Keratinocyte (primary cell): ENCODE measurements around the gene SH3BP5. TPM values are rescaled to one million over a fixed set of nuclear protein-coding genes. Genes with fewer than 3 reads are reported as not detected.

Experiments used
- DNase-seq: peaks from one replicate; pipeline ENCODE4 v3.0.0-alpha.2; 2011; ENCODE audit warnings: low read depth, missing footprints, low spot score
- FAIRE-seq: peaks from 2 replicates; lab custom pipeline; 2011; peaks lifted over from hg19 to GRCh38; lab: Jason Lieb, UNC
- H2AFZ ChIP-seq: 2 replicates; pipeline ENCODE4 v1.6.0; 2012; ENCODE audit warnings: low read length, control low read depth, inconsistent platforms; ENCODE audit not compliant: control insufficient read depth
- H3K27ac ChIP-seq: 2 replicates; pipeline ENCODE4 v1.5.1; 2011; ENCODE audit warnings: low read length; ENCODE audit not compliant: control insufficient read depth, insufficient read depth
- H3K27me3 ChIP-seq: 3 replicates; pipeline ENCODE4 v1.6.0; 2011; ENCODE audit warnings: low read length; ENCODE audit not compliant: control insufficient read depth, insufficient read depth; ENCODE audit errors: extremely low read depth
- H3K36me3 ChIP-seq, 2 experiments: 2 replicates in 1 of 2; 3 replicates in 1 of 2; pipeline ENCODE4 v1.5.1; 2011; ENCODE audit warnings: low read length in 2 of 2, mild to moderate bottlenecking in 1 of 2; ENCODE audit not compliant: control insufficient read depth in 2 of 2, insufficient read depth in 2 of 2; ENCODE audit errors: extremely low read depth in 1 of 2
- H3K4me1 ChIP-seq: 3 replicates; pipeline ENCODE4 v1.5.1; 2011; ENCODE audit warnings: low read length; ENCODE audit not compliant: control insufficient read depth, insufficient read depth; ENCODE audit errors: extremely low read depth
- H3K4me2 ChIP-seq: 3 replicates; pipeline ENCODE4 v1.6.0; 2011; ENCODE audit warnings: low read depth, low read length; ENCODE audit not compliant: control insufficient read depth, insufficient read depth; ENCODE audit errors: extremely low read depth
- H3K4me3 ChIP-seq, 3 experiments: fragments of 200-600 bp in 1 of 3; sonication (generic) in 1 of 3; 2 replicates in 2 of 3; 3 replicates in 1 of 3; pipeline ENCODE4 v1.5.1; 2011 to 2016; ENCODE audit warnings: low read length in 3 of 3, mild to moderate bottlenecking in 3 of 3, control low read depth in 2 of 3, inconsistent platforms in 1 of 3, low read depth in 1 of 3, mixed read lengths in 1 of 3, mixed run types in 1 of 3, moderate library complexity in 1 of 3; ENCODE audit not compliant: control insufficient read depth in 2 of 3, insufficient read depth in 2 of 3; ENCODE audit errors: extremely low read depth in 1 of 3
- H3K79me2 ChIP-seq: 2 replicates; pipeline ENCODE4 v1.6.0; 2012; ENCODE audit warnings: low read length; ENCODE audit not compliant: control insufficient read depth, insufficient read depth
- H3K9ac ChIP-seq: 3 replicates; pipeline ENCODE4 v1.6.0; 2011; ENCODE audit warnings: low read length; ENCODE audit not compliant: control insufficient read depth, insufficient read depth; ENCODE audit errors: extremely low read depth
- H3K9me1 ChIP-seq: 3 replicates; pipeline ENCODE4 v1.6.0; 2011; ENCODE audit warnings: low read length; ENCODE audit not compliant: control insufficient read depth, insufficient read depth; ENCODE audit errors: extremely low read depth
- H3K9me3 ChIP-seq: 2 replicates; pipeline ENCODE4 v1.5.1; 2012; ENCODE audit warnings: low read depth, low read length; ENCODE audit not compliant: control insufficient read depth
- H4K20me1 ChIP-seq: 3 replicates; pipeline ENCODE4 v1.6.0; 2011; ENCODE audit warnings: low read length; ENCODE audit not compliant: control insufficient read depth, insufficient read depth; ENCODE audit errors: extremely low read depth
- EZH2 ChIP-seq: IDR thresholded peaks from one replicate; pipeline ENCODE4 v1.6.1; 2012; ENCODE audit warnings: inconsistent platforms, mild to moderate bottlenecking, low read length, moderate library complexity
- dilution Hi-C: fragments of 300-500 bp; cut with MboI; formaldehyde crosslinking; loops from one replicate; pipeline ENCODE4 v1.7.0; 2020; ENCODE audit warnings: low sequenced_read_pairs; ENCODE audit not compliant: extremely low pct_ligation_motif_present
- polyA plus RNA-seq, 5 experiments: library from polyadenylated mRNA; depleted of rRNA in 3 of 5; stranded (reverse) in 3 of 5; stranded (forward) in 1 of 5; unstranded in 1 of 5; fragments of >200 nt; gene quantifications; 1 replicate in 1 of 5; 2 replicates in 3 of 5; 3 replicates in 1 of 5; pipeline versions ENCODE4 v1.2.1 to v1.2.3, GENCODE V29; 2011 to 2012; ENCODE audit warnings: missing spikeins in 2 of 5, low read depth in 1 of 5, low replicate concordance in 1 of 5
- TF ChIP-seq, protein P1 (sequence below), 3 experiments: IDR thresholded peaks in 1 of 3; conservative IDR thresholded peaks in 1 of 3; optimal IDR thresholded peaks in 1 of 3; 2 replicates in 2 of 3; 3 replicates in 1 of 3; pipeline versions ENCODE3 to v1.5.1; 2011; ENCODE audit warnings: low read length in 3 of 3, mild to moderate bottlenecking in 3 of 3, moderate library complexity in 2 of 3, control low read depth in 1 of 3, inconsistent platforms in 1 of 3; ENCODE audit not compliant: insufficient read depth in 2 of 3; ENCODE audit errors: extremely low read depth in 1 of 3

SH3BP5 gene
- polyA plus RNA-seq, 1 donor (not counting 4 experiments of a cell fraction or from before 2014, with no cell fraction given) = 13.4 TPM

DNA sequence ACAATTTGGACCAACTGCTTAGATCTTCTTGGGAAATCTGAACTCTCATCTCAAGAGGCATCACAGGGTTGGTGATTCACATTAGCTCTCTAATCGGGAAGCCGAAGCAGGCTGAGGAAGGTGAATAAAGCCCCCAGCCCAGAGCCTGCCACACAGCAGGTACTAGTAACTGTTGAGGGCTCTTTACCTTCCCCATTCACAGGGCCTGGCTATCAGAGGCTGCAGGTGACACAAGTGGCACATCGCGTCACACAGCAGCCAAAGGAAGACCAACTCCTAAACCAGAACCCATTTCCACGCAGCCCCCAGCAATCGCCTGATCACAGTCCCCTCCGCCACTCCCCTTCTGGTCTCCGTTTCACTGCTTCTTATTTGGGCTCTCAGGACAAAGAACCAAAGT is 29.2 kb downstream of the SH3BP5 start:
- no peak overlapping the region for H3K27ac ChIP-seq
- no peaks in the 10 kb centered on the region for H3K9me1 ChIP-seq
- H3K4me3 ChIP-seq = no peak overlapping the region
- H3K27me3 ChIP-seq = no peaks in the 10 kb centered on the region
- H3K79me2 ChIP-seq = no peaks in the 10 kb centered on the region
- dilution Hi-C loops = no loop called here
- DNase-seq (no peak), FAIRE-seq (no peak)
- no peak overlapping the region for H2AFZ ChIP-seq
- peaks cover 2% of the 10 kb centered on the region for H4K20me1 ChIP-seq
- H3K9me3 ChIP-seq = no peaks in the 10 kb centered on the region
- peaks cover 20% of the 10 kb centered on the region for H3K4me1 ChIP-seq
- TF ChIP-seq, protein P1, sequence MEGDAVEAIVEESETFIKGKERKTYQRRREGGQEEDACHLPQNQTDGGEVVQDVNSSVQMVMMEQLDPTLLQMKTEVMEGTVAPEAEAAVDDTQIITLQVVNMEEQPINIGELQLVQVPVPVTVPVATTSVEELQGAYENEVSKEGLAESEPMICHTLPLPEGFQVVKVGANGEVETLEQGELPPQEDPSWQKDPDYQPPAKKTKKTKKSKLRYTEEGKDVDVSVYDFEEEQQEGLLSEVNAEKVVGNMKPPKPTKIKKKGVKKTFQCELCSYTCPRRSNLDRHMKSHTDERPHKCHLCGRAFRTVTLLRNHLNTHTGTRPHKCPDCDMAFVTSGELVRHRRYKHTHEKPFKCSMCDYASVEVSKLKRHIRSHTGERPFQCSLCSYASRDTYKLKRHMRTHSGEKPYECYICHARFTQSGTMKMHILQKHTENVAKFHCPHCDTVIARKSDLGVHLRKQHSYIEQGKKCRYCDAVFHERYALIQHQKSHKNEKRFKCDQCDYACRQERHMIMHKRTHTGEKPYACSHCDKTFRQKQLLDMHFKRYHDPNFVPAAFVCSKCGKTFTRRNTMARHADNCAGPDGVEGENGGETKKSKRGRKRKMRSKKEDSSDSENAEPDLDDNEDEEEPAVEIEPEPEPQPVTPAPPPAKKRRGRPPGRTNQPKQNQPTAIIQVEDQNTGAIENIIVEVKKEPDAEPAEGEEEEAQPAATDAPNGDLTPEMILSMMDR (optimal IDR thresholded peaks at IDR 0.05 in 1 of 3, IDR thresholded peaks at IDR 0.05 in 1 of 3, conservative IDR thresholded peaks at IDR 0.05 in 1 of 3; ENCODE audit: extremely low read depth in 1 of 3, insufficient read depth in 2 of 3, low read length in 3 of 3) = no peak
- no peak overlapping the region for H3K9ac ChIP-seq
- no peak overlapping the region for H3K4me2 ChIP-seq
- no peaks in the 10 kb centered on the region for H3K36me3 ChIP-seq

DNA sequence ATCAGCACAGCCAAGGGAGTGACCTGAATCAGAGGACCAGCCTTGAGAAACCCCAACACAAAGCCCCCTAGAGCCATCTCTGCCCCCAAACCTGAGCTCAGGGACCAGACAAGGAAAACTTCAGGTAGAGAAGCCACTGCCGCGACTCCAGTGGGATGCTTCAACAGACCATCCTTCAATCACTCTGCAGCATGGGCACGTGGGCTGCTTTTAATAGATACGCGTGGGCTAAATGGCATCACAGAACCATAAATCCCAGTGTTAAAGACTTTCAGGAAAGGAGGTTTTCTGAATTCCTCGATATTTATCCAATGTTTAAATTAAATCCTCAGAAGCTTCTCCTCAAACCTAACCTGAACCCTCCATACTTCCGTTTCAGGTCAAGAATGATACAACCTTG is 30.6 kb downstream of the SH3BP5 start:
- TF ChIP-seq, protein P1 (optimal IDR thresholded peaks at IDR 0.05 in 1 of 3, IDR thresholded peaks at IDR 0.05 in 1 of 3, conservative IDR thresholded peaks at IDR 0.05 in 1 of 3; ENCODE audit: extremely low read depth in 1 of 3, insufficient read depth in 2 of 3, low read length in 3 of 3) = no peak
- no peak for TF ChIP-seq EZH2
- DNase-seq (no peak), FAIRE-seq (no peak)
- no peak overlapping the region for H3K9ac ChIP-seq
- dilution Hi-C loops = no loop called here
- H2AFZ ChIP-seq = no peak overlapping the region
- no peak overlapping the region for H3K4me3 ChIP-seq
- no peaks in the 10 kb centered on the region for H3K79me2 ChIP-seq
- no peaks in the 10 kb centered on the region for H3K9me1 ChIP-seq
- no peaks in the 10 kb centered on the region for H3K27me3 ChIP-seq
- no peak overlapping the region for H3K27ac ChIP-seq
- H3K9me3 ChIP-seq = no peaks in the 10 kb centered on the region
- no peak overlapping the region for H3K4me2 ChIP-seq
- H4K20me1 ChIP-seq = peaks cover 2% of the 10 kb centered on the region
- no peaks in the 10 kb centered on the region for H3K36me3 ChIP-seq
- peaks cover 15% of the 10 kb centered on the region for H3K4me1 ChIP-seq
